AG09319 (cell line): Measurements from ENCODE around the gene FAR2.

Experiments used
- DNase-seq: peaks from one replicate; pipeline ENCODE4 v3.0.0-alpha.2; 2010; ENCODE audit warnings: low read depth; ENCODE audit errors: extremely low read depth
- TF ChIP-seq, protein P1 (sequence below): IDR thresholded peaks from 2 replicates; pipeline ENCODE4 v1.5.1; 2011; ENCODE audit warnings: low read depth, mild to moderate bottlenecking, inconsistent platforms, low read length, moderate library complexity

Gene FAR2

DNA sequence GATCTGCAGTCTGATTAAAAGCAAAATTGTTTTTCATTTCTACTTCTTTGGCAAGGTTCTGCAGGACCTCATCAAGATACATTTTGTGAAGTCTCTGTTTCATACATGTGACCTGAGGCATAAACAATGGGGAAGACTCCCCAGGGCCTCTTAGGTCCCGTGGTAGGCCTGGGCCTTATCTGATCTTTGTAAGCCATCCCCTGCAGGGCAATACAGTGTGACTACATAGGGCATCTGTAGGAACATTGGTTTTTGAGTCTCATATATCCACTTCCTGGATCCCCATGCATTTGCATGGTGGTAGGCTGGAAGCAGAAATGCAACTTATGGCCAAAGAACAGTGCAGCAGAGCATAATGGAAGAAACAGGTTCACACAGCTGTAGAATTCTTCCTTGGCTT is 6.0 kb downstream of the FAR2 start:
- TF ChIP-seq, protein P1, sequence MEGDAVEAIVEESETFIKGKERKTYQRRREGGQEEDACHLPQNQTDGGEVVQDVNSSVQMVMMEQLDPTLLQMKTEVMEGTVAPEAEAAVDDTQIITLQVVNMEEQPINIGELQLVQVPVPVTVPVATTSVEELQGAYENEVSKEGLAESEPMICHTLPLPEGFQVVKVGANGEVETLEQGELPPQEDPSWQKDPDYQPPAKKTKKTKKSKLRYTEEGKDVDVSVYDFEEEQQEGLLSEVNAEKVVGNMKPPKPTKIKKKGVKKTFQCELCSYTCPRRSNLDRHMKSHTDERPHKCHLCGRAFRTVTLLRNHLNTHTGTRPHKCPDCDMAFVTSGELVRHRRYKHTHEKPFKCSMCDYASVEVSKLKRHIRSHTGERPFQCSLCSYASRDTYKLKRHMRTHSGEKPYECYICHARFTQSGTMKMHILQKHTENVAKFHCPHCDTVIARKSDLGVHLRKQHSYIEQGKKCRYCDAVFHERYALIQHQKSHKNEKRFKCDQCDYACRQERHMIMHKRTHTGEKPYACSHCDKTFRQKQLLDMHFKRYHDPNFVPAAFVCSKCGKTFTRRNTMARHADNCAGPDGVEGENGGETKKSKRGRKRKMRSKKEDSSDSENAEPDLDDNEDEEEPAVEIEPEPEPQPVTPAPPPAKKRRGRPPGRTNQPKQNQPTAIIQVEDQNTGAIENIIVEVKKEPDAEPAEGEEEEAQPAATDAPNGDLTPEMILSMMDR, result no peak
- DNase-seq, result no peak

DNA sequence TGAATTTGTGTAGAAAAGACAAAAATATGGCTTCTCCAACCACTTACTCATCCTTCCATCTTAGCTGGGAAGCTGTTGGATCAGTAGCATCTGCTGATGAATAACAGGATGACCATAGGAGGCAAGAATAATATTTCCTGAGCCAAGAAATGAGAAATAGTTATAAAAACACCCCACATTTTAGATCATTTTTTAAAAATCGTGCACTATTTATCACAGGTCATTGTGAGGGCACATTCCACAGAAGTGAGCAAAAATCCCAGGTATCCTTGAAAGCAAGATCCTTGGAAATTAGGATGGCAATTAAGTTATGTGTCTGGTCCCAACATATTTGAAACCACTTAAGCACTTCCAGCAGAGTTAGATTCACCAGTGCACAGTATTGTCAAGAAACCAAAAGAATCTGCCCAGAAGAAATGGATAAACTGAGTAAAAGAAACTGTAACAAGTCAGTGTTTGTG is 8.4 kb downstream of the FAR2 start:
- no peak for DNase-seq
- TF ChIP-seq, protein P1, result no peak

DNA sequence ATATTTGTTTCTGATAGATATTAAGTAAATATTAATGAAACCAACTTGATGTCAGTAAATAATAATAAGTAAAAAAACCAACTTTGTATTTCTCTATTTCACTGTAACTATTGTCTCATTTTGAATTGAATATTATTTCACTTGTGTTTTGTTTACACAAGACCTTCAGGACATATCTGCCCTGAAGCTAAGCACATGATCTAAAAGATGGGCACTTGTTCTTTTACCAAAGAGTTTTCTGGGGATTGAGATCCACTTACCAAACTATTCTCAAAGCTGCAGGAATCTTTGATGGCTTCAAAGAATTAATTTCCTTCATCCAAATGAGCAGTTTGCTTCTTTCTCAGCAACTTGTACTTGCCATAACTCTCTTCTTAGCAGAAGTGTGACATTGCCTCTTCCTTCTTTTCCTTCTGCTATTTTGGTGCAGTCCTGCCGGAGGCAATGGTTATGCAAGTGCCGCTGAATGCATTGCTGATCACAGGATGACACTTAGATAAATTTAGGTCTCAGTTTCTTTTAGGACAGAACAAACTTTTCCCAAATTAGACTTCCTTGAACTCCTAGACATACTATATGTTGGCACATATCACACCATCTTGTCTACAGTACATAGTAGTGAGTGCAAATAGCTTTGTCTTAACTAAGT is 9.2 kb downstream of the FAR2 start:
- TF ChIP-seq, protein P1, result no peak
- DNase-seq, result no peak

- no peak for DNase-seq
- TF ChIP-seq, protein P1, result no peak
These were observed 10.6 kb downstream of the FAR2 start for GRCh38 chr12:29159661-29160060.

- no peak for DNase-seq
- TF ChIP-seq, protein P1, result no peak
These were observed 11.2 kb downstream of the FAR2 start for GRCh38 chr12:29160230-29160629.

- TF ChIP-seq, protein P1, result no peak
- no peak for DNase-seq
These were observed 14.1 kb downstream of the FAR2 start for GRCh38 chr12:29163146-29163545.

GRCh38 chr12:29164477-29165393 is 15.7 kb downstream of the FAR2 start:
- DNase-seq, result peak; percentile 31
- TF ChIP-seq, protein P1, result no peak
